Fibroblast of pulmonary artery (primary cell): ENCODE results near the gene LPA.
"Not testable (repeated sequence)": the region's sequence is repeated elsewhere in the genome, so short reads cannot be mapped to it uniquely, and the experiment has no call there.

Experiments used
- DNase-seq: peaks from one replicate; pipeline ENCODE4 v3.0.0-alpha.2; 2010; ENCODE audit warnings: low read depth
- H3K4me3 ChIP-seq: replicated peaks from 2 replicates; pipeline ENCODE4 v1.5.1; 2011; ENCODE audit warnings: low read depth, mild to moderate bottlenecking, control low read depth, low read length, moderate library complexity
- TF ChIP-seq, protein P1 (sequence below): IDR thresholded peaks from 2 replicates; pipeline ENCODE4 v1.5.1; 2011; ENCODE audit warnings: mild to moderate bottlenecking, control low read depth, low read length, inconsistent platforms; ENCODE audit errors: missing control alignments

LPA gene

DNA sequence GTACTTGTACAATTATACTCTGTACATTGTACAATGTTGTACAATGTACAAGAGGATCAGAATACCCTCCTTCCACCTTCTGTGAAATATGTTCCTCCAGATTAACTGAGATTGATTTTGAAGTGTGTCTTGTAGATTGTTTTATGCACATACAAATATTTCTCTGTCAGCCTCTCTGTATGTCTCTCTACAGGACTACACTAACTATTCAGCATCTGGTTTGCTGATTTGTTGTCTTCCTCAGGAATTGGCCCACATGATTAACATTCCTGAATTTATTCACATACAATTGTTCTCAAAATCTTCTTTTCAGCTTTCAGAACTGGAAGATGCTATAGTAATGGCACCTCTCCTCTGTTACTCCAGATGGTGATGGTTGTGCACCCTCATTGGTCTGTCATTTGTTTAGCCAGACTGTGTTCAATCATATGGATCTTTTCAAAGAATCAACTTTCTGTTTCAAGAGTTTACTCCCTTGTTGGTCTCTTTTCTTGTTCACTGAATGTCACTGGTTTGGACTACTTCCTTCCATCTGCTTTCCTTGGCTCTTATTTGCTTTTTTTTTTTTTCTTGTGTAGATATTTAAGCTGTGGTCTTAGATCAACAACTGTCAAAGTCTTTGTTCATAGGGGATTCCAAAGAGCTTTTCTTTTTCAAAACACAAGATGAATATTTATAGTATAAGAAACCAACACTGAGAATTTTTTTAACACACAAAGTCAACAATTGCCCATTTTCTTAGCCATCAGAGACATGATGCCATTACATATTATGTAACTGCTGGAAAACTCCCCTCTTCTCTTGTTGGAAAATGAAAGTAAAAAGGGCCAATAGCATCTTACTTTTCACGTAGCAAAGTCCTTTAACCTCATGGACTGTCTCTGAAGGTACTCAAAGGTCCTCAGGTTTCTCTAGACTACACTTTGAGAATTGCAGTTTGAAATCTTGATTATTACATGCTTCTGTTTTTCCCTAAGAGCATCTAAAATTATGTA, 67.9 kb downstream of the LPA start:
- no peak overlapping the region for H3K4me3 ChIP-seq
- DNase-seq, result no peak
- TF ChIP-seq, protein P1, sequence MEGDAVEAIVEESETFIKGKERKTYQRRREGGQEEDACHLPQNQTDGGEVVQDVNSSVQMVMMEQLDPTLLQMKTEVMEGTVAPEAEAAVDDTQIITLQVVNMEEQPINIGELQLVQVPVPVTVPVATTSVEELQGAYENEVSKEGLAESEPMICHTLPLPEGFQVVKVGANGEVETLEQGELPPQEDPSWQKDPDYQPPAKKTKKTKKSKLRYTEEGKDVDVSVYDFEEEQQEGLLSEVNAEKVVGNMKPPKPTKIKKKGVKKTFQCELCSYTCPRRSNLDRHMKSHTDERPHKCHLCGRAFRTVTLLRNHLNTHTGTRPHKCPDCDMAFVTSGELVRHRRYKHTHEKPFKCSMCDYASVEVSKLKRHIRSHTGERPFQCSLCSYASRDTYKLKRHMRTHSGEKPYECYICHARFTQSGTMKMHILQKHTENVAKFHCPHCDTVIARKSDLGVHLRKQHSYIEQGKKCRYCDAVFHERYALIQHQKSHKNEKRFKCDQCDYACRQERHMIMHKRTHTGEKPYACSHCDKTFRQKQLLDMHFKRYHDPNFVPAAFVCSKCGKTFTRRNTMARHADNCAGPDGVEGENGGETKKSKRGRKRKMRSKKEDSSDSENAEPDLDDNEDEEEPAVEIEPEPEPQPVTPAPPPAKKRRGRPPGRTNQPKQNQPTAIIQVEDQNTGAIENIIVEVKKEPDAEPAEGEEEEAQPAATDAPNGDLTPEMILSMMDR, result no peak

DNA sequence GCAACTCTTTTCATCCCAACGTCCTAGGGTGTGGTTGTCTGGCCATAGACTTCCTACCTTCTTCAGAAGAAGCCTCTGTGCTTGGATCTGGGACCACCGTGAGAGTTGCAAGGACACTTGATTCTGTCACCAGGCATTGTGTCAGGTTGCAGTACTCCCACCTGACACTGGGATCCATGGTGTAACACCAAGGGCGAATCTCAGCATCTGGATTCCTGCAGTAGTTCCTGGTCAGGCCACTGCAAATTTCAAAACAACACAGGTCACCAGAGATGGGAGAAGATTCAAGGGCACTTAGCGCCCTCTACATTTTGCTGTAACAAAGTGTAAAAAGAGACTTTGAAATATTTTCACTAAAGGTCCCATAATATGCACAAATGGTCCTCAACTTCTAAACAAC, 68.8 kb downstream of the LPA start:
- DNase-seq, H3K4me3 ChIP-seq: not testable (repeated sequence)

DNA sequence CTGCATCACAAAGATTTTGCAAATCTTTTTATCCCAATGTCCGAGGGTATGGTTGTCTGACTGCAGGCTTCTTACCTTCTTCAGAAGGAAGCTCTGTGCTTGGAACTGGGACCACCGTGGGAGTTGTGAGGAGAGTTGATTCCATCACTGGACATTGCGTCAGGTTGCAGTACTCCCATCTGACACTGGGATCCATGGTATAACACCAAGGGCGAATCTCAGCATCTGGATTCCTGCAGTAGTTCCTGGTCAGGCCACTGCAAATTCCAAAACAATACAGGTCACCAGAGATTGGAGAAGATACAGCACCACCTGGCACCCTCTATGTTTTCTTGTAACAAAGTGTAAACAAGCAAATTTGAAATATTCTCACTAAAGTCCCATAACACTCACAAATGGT, 77.7 kb downstream of the LPA start:
- no peak overlapping the region for H3K4me3 ChIP-seq
- TF ChIP-seq, protein P1, result no peak
- DNase-seq, result no peak

GRCh38 chr6:160583794-160584193, 80.3 kb downstream of the LPA start:
- no peak overlapping the region for H3K4me3 ChIP-seq
- DNase-seq, result no peak
- TF ChIP-seq, protein P1, result no peak

DNA sequence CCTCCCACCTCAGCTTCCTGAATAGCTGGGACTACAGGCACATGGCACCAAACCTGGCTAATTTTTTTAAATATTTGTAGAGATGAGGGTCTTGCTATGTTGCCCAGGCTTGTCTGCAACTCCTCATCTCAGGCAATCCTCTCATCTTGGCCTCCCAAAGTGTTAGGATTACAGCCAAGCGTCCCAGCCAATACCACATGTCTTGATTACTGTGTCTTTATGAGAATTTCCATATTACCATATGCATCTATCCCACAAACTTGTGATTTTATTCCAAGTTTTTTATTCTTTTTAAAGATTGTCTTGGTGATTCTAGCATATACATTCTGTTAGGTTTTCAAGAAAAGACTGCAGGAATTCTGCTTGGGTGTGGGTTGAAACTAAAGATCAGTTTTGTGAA, 82.7 kb downstream of the LPA start:
- DNase-seq, result no peak
- TF ChIP-seq, protein P1, result no peak

DNA sequence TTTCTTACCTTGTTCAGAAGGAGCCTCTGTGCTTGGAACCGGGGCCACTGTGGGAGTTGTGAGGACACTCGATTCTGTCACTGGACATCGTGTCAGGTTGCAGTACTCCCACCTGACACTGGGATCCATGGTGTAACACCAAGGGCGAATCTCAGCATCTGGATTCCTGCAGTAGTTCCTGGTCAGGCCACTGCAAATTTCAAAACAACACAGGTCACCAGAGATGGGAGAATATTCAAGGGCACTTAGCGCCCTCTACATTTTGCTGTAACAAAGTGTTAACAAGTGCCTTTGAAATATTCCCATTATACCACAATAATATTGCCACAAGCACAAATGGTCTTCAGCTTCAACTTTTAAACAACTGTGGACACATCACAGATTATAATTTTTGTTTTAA, 85.6 kb downstream of the LPA start:
- H3K4me3 ChIP-seq, DNase-seq: not testable (repeated sequence)

More for the DNA sequence above, 82.7 kb downstream of the LPA start:
- no peak overlapping the region for H3K4me3 ChIP-seq

DNA sequence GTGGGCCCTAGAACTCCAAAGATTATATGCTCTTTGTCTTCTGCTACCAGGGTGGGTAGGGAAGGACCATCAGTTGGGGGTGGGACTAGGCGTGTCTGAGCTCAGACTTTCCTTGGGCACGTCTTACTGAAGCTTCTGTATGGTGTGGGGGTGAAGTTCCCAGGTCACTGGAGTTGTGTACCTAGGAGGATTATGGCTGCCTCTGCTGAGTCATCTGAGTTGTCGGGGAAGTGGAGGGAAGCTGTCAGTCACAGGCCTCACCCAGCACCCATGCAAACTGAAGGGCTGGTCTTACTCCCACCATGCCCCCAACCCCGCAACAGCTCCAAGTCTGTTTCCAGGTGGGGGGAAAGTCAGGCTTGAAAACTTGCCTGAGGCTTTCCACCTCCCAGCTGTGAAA, 90.1 kb downstream of the LPA start:
- H3K4me3 ChIP-seq, result no peak overlapping the region
- no peak for DNase-seq
- TF ChIP-seq, protein P1, result no peak

- not testable (repeated sequence) for DNase-seq, H3K4me3 ChIP-seq
These were observed 92.9 kb downstream of the LPA start for GRCh38 chr6:160571201-160571600.
